Endometrial microvascular endothelial cells (primary cell): ENCODE data around the gene GLYATL3. TPM values are rescaled to one million over a fixed set of nuclear protein-coding genes. Genes with fewer than 3 reads are reported as not detected.

ENCODE experiments used
- in situ Hi-C: cut with HindIII; loops from 2 replicates; pipeline ENCODE4 v1.10.0; 2017; ENCODE audit warnings: low sequenced_read_pairs, low pct_unique_long_range_greater_than_20kb; ENCODE audit errors: inconsistent ontology term
- total RNA-seq: library from RNA; depleted of rRNA; stranded (reverse); fragments of >200 nt; gene quantifications from one replicate; pipeline ENCODE4 v1.2.3, GENCODE V29; 2015; ENCODE audit errors: inconsistent ontology term

Gene GLYATL3
- total RNA-seq, 1 donor from 2014 or later: not detected

DNA sequence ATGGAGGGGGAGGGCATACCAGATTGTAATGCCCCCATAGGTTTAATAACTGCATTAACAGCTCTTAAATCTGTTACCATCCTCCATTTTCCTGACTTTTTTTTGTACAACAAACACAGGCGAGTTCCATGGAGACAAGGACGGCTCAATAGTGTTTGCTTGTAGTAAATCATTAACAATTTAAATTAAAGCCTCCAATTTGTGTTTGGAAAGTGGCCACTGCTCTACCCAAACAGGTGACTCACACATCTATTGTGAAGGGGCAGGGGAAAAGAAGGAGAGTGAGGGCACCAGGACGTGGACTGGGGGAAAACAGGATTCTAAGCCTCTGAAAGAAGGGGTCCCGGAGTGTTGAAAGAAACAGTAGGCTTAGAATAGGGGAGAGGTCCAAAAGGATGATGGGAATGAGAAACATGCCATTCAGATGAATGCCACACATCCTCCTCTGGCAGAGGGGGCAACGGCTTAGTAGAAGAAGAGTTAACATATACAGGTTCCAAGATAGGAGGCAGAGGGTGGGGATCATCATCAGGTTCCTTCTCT lies 6.9 kb downstream of the GLYATL3 start:
- in situ Hi-C loops: no loop called here

DNA sequence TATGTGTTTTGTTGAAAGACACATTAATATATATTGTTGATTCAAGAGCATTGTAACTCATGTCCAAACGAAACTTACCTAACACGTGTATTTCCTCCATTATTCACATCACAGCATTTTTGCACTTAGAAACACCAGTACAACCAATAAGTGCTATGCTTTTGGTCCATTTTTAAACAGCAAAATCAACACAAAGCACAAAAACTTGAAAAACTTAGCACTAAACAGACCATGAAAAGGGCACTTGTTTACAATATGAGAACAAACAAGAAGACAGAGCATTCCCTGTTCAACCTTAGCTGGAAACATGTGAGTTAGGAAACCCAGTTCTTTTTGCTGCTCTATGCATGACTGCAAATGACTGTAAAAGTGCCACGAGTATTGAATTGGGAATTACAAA lies 9.6 kb downstream of the GLYATL3 start:
- in situ Hi-C loops: no loop called here

DNA sequence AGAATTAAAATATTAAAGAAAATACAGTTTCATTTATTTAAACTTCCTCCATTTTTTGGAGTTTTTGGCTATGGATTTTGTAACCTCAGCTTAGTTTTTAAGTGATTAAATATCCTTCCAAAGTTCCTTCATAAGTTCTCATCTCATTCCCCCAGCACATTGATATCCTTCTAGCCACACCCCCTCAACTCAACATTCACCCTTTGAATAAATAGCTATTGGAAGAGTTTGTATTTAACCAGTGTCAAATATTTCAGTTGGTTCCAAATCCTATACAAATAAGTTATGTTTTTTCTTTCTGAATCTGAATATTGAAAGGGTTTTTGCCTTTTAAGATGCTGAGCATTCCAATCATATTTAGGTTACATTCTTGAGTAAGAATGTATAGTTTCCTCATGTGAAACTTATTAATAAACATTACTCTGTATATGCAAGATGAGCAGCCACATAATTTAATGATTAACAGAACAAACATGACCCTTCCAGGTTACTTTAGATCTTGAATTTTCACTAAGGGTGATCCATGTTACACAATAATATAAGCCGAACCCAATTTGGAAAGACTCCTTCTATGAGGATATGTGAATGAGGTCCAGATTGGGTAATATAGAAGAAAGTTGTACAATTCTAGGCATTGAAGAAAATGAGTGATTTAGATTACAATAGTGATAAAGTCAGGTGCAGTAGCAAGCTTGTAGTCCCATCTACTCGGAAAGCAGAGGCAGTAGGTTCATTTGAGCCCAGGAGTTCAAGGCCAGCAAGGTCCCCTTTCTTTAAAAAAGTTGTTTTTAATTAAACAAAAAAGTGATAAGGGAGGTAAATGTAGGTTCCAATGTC lies 13.6 kb downstream of the GLYATL3 start:
- in situ Hi-C loops: no loop called here

DNA sequence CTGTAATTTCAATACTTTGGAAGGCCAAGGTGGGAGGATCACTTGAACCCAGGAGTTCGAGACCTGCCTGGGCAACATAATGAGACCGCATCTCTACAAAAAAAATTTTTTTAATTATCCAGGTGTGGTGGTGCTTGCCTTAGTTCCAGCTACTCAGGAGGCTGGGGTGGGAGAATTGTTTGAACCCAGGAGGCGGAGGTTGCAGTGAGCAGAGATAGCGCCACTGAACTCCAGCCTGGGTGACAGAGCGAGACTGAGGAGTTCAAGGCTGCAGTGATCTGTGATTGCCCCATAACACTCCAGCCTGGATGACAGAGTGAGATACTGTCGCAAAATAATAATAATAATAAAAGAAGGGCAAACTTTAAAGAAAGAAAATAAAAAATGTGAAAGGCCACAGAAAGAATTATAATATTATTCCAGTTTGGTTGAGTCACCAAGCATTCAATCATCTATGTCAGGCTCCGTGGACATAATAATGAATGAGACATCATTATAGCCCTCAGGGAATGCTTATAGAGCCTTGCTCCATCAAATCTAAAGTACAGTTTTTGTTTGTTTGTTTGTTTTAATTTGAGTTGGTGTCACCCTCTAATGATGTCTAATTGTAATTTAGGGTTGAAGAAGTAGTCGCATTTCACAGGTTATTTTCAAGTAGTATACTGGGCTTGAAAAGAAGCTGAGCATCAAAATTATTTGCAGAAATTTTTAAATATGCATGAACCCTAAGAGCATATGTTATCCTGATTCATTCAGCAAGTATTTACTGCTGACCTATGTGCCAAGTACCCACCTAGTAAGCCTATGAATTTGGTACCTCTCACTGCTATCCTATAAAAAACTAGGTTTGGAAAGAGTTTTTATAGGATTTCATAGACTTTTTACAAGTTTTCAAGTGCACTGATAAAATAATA lies 15.1 kb downstream of the GLYATL3 start:
- in situ Hi-C loops: no loop called here

DNA sequence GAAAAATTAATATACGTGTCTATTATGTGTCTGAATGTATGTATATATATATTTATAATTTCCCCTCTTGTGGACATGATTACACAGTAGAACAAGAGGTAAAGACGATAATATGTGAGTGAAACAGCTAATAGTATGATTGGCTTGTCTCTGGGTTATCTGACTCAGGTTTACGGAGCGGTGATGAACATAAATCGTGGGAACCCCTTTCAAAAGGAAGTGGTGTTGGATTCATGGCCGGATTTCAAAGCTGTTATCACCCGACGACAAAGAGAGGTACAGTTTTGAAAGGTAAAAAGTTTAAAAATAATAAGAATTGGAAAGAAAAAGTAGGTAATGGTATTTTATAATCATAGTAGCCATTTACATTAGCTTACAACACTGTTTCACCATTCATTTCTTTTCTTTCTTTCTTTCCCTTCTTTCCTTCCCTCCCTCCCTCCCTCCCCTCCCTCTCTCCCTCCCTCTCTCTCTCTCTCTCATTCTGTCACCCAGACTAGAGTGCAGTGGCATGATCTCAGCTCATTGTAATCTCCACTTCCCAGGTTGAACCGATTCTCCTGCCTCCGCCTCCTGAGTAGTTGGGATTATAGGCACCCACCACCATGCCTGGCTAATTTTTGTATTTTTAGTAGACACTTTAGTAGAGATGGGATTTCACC lies 15.9 kb downstream of the GLYATL3 start:
- in situ Hi-C loops: no loop called here

DNA sequence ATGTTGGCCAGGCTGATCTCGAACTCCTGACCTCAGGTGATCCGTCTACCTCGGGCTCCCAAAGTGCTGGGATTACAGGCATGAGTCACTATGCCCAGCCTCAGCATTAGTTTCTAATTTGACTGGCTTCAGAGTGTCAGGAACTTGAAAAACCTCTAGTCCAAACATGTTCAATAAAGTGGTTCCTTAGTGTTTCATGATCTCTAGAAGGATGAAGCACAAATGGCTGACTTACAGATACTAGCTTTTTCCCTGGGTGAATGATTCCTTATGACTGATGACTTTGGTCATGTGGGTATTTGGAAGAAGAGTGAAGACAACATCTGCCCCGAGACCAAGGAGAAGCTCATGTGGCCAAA lies 16.4 kb downstream of the GLYATL3 start:
- in situ Hi-C loops: no loop called here

DNA sequence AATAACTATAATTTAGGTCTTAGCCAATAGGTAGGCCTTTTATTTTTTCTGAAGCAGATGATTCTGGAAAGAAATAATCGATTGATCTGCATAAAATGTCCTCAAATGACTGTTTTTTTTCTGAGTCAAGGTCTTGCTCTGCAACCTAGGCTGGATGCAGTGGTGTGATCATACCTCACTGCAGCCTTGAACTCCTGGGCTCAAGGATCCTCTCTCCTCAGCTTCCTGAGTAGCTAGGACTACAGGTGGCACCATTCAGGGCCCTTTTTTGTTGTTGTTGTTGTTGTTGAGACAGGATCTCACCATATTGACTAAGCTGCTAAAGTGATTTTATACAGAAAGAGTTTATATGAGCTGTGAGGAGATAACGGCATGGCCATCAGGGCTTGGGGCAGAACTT lies 18.2 kb downstream of the GLYATL3 start:
- in situ Hi-C loops: no loop called here

DNA sequence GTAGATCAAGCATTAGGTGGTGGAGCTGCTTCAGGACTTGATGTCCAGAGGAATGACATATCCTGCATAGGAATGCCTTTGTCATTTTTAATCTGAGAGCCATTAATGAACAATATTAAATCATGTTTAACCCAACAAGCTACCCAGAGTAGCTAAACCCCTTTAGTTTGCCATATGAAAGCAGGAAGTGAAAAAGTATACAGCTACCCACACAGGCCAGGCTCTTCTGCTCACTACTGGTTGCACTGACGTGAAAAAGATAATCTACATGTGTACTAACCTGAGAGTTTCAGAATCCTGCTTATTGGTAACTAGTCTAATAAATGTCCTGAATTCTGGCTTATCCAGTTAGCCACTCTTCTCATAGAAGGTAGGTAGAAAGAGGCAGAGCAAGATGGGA lies 19.9 kb downstream of the GLYATL3 start:
- in situ Hi-C loops: no loop called here

DNA sequence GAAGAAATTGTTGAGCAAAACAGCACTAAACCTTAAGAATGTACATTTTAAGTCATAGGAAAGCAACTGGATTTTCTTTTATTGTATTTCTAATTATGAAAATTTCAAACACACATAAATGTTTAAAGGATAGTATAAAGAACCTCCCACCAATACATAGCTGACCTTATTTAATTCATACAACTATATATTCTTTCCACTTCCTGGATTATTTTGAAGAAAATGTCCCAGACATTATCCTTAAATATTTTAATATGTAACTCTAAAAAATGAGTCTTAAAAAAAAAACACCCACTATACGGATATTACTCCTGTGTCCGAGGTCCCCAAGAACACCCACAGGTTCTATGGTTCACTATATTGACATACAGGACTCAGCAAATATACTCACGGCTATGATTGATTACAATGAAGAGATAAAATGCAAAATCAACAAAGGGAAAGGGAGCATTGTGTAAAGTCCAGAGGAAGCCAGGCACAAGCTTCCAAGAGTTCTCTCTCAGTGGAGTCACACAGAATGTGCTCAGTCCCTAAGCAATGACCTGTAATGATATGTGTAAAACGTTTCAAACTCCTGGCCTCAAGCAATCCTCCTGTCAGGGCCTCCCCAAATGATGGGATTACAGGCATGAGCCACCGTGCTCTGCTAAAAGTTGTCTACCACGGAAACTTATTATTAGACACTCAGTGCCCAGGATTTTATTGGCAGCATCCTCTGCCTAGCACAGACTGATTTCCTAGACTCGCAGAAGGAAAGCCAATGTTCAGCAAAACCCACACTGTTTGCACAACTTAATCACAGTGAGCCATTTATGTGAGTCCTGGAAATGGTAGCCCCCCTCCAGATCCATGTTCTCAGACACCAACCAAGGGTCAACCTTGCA lies 23.2 kb downstream of the GLYATL3 start:
- in situ Hi-C loops: no loop called here

DNA sequence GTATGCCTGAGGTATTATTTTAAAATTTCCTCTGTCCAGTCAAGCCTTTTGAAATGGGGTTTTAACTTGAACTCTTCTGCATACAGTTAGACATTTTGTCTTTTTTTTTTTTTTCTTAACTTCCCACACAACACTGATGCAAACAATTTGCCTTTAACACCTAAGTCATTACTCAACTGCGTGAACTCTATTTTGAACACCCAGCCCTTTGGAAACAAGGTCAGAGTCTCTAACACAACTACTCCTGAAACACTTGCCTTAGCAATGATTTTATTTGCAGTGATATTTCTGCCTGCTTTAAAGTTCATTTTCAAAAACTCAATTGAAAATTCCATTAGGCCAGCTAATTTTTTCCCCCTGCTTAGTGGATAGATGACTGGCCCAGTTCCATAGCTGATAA lies 24.2 kb downstream of the GLYATL3 start:
- in situ Hi-C loops: no loop called here

DNA sequence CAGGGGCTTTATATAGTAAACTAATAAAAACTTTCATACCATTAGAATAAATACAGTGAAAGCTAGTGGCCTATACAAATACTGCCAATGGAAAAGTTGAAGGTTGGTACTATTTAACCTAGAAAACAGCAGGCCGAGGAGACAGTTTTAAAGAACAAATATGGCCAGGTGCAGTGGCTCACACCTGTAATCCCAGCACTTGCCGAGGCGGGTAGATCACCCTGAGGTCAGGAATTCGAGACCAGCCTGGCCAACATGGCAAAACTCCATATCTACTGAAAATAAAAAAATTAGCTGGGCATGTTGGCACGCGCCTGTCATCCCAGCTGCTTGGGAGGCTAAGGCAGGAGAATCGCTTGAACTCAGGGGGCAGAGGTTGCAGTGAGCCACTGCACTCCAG lies 24.8 kb downstream of the GLYATL3 start:
- in situ Hi-C loops: no loop called here

DNA sequence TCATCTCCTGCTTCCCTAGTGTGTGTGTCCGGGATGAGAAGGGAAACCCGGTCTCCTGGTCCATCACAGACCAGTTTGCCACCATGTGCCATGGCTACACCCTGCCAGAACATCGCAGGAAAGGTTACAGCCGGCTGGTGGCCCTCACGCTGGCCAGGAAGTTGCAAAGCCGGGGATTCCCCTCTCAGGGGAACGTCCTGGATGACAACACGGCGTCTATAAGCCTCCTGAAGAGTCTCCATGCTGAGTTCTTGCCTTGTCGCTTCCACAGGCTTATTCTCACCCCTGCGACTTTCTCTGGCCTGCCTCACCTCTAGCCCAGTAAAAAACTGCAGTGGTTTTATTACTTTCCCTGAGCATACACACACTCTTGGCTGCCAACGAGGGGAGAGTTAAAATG lies 26.9 kb downstream of the GLYATL3 start:
- in situ Hi-C loops: no loop called here

DNA sequence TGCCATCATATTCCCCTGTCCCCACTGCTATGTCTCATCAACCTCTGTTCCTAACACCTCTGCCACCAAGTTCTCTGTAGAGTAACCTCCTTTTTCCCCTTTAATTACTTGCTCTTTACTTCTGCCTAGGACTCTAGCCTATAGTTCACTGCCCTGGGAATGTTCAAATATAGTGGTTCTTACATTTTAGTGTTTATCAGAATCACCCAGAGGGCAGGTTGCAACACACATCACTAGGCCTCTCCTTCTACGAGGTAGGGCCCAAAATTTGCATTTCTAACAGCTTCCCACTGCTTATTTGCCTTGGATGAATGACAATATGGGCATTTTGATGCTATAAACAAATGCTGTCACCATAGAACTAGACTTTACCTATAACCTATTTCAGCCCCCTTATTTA lies 27.6 kb downstream of the GLYATL3 start:
- in situ Hi-C loops: no loop called here

DNA sequence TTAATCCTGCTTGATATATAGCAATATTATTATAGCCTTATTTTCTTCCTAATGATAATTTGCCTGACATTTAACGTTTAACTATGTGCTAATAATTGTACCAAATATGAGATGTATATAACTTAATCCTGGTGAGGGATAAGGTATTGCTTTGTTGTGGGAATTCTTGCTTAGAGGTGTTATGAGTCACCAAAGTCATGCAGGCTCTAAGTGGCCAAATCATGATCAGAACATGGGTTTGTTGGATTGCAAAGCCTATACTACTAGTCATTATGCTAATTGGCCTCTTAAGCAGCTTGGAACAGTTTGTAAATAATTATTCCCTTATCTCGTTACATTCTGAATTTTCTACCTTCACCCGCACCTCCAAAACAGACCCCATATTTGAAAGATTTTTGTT lies 28.8 kb downstream of the GLYATL3 start:
- in situ Hi-C loops: no loop called here

DNA sequence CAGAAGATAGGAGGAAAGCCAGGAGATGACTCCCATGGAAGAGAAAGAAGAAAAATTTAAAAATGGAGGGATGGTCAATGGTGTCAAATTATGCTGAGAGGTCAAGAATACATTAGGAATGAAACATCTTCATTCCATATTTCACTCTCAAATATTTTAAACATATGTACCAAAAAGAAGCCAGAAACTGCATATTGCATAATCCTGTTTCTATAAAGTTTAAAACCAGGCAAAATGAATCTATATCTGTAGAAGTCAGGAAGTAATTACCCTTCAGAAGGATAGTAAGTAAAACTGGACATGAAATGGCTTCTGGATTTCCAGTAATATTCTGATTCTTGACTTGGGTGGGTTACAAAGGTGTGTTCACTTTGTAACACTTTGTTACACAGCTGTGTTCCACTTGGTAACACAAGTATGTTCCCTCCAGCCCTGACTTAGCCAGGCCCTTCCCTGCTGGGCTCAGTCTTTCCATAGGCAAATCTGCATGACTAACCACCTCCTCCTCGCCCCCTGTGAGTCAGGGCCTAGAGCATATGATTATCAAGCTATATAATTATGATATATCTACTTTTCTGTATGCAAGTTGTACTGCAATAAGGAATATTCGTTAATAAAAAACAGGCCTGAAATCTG lies 30.5 kb downstream of the GLYATL3 start:
- in situ Hi-C loops: no loop called here

DNA sequence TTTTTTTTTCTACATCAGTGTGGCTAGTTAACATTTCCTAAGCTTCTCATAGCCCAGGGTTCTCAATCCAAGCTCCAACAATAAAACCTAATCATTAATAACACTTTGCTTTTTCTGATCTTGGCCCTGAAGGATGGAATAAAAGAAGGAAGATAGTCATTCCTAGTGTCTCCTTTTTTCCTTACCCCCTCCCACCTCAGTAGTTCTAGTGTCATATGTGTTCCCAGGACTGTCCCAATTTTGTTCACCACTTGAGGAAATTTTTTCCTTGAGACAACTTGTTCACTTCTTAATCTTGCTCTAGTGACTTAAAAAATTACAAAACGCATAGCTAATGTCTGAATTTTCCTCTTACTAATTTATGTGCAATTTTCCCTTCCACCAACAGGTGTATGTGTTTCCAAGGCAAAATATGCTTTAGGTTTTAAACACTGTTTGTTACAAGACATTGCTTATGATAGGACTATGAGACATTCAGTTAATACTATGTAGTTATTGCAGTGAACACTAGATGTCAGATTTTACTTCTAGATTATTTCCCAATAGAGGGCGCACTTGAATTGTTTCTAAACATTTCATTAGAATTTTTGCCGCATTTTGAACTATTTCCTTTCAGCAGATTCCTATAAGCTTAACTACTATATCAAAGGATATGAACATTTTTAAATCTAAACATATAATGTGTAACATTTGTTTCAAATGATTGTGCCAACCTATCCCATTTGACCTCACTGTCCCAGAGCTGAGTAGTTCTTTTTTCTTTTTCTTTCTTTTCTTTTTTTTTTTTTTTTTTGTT lies 32.2 kb downstream of the GLYATL3 start:
- in situ Hi-C loops: no loop called here

DNA sequence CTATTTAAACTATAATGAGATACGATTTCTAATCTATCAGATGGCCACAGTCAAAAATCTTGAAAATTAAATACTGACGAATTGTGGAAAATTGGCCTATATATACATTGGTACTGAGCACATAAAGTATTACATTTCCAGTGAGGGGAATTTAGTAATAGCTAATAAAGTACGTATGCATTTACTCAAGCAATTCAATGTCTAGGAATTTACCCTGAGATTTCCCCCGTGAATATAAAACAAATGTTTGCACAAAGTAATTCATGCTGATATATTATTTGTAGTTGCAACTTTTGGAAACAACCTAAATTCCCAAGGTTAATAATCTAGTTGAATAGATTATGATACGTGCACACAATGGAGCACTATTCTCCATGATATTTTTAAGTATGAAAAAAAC lies 36.1 kb downstream of the GLYATL3 start:
- in situ Hi-C loops: no loop called here
